HepG2 (cell line): ENCODE data around the gene RNASE8. TPM values are rescaled to one million over a fixed set of nuclear protein-coding genes. Genes with fewer than 3 reads are reported as not detected.

Experiments used
- CEBPG ChIP-seq: IDR thresholded peaks from 2 replicates; pipeline ENCODE4 v1.6.1; 2016
- DMAP1 ChIP-seq: IDR thresholded peaks from 2 replicates; pipeline ENCODE4 v1.6.1; 2016
- IKZF4 ChIP-seq: sonication (generic); formaldehyde crosslinking; IDR thresholded peaks from 2 replicates; pipeline ENCODE4 v1.5.1; 2020; ENCODE audit warnings: borderline replicate concordance, mild to moderate bottlenecking, low read depth, missing genetic modification reagents; ENCODE audit errors: not compliant biosample characterization
- KDM1A ChIP-seq: IDR thresholded peaks from 2 replicates; pipeline ENCODE4 v1.6.1; 2016; ENCODE audit warnings: missing compliant biosample characterization
- MAFF ChIP-seq: IDR thresholded peaks from 2 replicates; pipeline ENCODE4 v1.6.1; 2011; ENCODE audit warnings: low read depth, low read length, improper control_type of control experiment
- MAFG ChIP-seq: sonication (generic); formaldehyde crosslinking; IDR thresholded peaks from 2 replicates; pipeline ENCODE4 v1.5.1; 2020; ENCODE audit warnings: mild to moderate bottlenecking, missing genetic modification reagents
- MIER3 ChIP-seq: IDR thresholded peaks from 2 replicates; pipeline ENCODE4 v1.6.1; 2016; ENCODE audit warnings: missing compliant biosample characterization, borderline replicate concordance
- NAIF1 ChIP-seq: sonication (generic); formaldehyde crosslinking; IDR thresholded peaks from 2 replicates; pipeline ENCODE4 v1.5.0; 2020; ENCODE audit warnings: mild to moderate bottlenecking, missing genetic modification reagents, borderline replicate concordance
- SKI ChIP-seq: fragments of 450-650 bp; IDR thresholded peaks from one replicate; pipeline ENCODE4 v1.6.1; 2018; ENCODE audit warnings: mild to moderate bottlenecking; ENCODE audit not compliant: partially characterized antibody
- ZBTB20 ChIP-seq: sonication (generic); formaldehyde crosslinking; IDR thresholded peaks from 2 replicates; pipeline ENCODE4 v1.8.1; 2023; ENCODE audit warnings: missing genetic modification reagents, low read depth, mild to moderate bottlenecking, borderline replicate concordance
- ZNF350 ChIP-seq: sonication (generic); formaldehyde crosslinking; IDR thresholded peaks from 2 replicates; pipeline ENCODE4 v1.4.0; 2020; ENCODE audit warnings: mild to moderate bottlenecking, low read depth, missing genetic modification reagents, borderline replicate concordance
- ZNF484 ChIP-seq: sonication (generic); formaldehyde crosslinking; IDR thresholded peaks from 2 replicates; pipeline ENCODE4 v1.5.1; 2020; ENCODE audit warnings: mild to moderate bottlenecking, low read depth, missing genetic modification reagents, borderline replicate concordance
- ZNF552 ChIP-seq: sonication (generic); formaldehyde crosslinking; IDR thresholded peaks from 2 replicates; pipeline ENCODE4 v1.9.0; 2022; ENCODE audit warnings: missing genetic modification reagents, mild to moderate bottlenecking, borderline replicate concordance
- ZNF652 ChIP-seq: IDR thresholded peaks from 2 replicates; pipeline ENCODE4 v1.6.1; 2016; ENCODE audit warnings: low read depth, borderline replicate concordance
- polyA plus RNA-seq, 8 experiments: library from polyadenylated mRNA; depleted of rRNA in 3 of 8; stranded (reverse) in 7 of 8; unstranded in 1 of 8; fragments of >200 nt; fragmentation: Illumina TruSeq in 4 of 8; extraction: Trizol in 4 of 8; gene quantifications; 2 replicates each; pipeline versions ENCODE4 v1.2.1 to v1.2.3, GENCODE V29; 2011 to 2016; ENCODE audit warnings: low read depth in 4 of 8, missing spikeins in 1 of 8, mixed read lengths in 1 of 8; ENCODE audit not compliant: insufficient read depth in 1 of 8
- total RNA-seq, 5 experiments: library from RNA; depleted of rRNA; stranded (reverse); fragments of >200 nt; fragmentation: Illumina TruSeq; extraction: Trizol; gene quantifications; 2 replicates each; pipeline ENCODE4 v1.2.3, GENCODE V29; 2016; ENCODE audit warnings: low read depth in 1 of 5
- TF ChIP-seq, protein P1 (sequence below): IDR thresholded peaks from 2 replicates; pipeline ENCODE4 v1.6.1; 2012; ENCODE audit warnings: low read length, improper control_type of control experiment
- TF ChIP-seq, protein P2 (sequence below): sonication (generic); formaldehyde crosslinking; IDR thresholded peaks from 2 replicates; pipeline ENCODE4 v1.5.1; 2020; ENCODE audit warnings: mild to moderate bottlenecking, missing genetic modification reagents
- TF ChIP-seq, protein P3 (sequence below): sonication (generic); formaldehyde crosslinking; IDR thresholded peaks from 2 replicates; pipeline ENCODE4 v1.4.0; 2020; ENCODE audit warnings: low read depth, mild to moderate bottlenecking, missing genetic modification reagents
- TF ChIP-seq, protein P4 (sequence below): sonication (generic); formaldehyde crosslinking; IDR thresholded peaks from 2 replicates; pipeline ENCODE4 v1.5.1; 2020; ENCODE audit warnings: missing genetic modification reagents, mild to moderate bottlenecking, borderline replicate concordance

RNASE8 gene
- total and polyA plus RNA-seq, 2 of the 13 experiments (the other 11 are each of a cell fraction or from before 2014, with no cell fraction given), result not detected

DNA sequence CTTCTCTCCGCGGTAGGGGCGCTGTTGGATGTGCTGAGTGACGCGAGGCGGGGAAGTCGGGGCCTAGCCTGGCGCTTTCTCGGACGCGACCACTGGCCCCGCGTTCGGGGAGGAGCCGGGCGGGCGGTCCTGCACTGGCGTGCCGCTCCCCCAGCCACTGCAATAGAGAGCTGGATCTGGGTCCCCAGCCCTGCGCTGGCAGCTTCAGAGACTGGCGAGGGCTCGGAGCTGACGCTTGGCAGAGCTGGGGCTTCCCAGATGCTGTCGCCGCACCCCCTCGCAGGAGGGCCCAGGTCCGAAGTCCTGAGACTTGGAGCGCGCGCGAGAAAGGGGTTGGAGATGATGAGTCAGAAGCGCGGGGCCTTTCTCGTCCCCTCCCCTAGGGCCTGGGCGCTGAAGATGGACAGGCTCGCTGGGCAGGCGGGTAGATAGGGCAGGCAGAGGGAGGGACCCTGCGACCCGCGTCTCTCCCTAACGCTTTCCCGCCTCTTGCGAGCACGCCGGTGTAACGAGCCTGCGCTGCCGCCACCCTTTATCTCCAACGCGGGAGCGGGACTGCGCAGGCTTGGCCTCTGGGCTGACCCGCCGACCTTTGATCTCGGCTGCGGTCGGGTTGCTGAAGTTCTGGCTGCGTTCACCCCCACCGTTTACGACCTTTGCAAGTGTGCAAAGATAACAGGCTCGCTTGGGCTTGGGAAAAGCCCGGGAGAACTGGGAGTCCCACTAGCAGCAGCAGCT lies 46.3 kb downstream of the RNASE8 start (continued):
- TF ChIP-seq, protein P1, sequence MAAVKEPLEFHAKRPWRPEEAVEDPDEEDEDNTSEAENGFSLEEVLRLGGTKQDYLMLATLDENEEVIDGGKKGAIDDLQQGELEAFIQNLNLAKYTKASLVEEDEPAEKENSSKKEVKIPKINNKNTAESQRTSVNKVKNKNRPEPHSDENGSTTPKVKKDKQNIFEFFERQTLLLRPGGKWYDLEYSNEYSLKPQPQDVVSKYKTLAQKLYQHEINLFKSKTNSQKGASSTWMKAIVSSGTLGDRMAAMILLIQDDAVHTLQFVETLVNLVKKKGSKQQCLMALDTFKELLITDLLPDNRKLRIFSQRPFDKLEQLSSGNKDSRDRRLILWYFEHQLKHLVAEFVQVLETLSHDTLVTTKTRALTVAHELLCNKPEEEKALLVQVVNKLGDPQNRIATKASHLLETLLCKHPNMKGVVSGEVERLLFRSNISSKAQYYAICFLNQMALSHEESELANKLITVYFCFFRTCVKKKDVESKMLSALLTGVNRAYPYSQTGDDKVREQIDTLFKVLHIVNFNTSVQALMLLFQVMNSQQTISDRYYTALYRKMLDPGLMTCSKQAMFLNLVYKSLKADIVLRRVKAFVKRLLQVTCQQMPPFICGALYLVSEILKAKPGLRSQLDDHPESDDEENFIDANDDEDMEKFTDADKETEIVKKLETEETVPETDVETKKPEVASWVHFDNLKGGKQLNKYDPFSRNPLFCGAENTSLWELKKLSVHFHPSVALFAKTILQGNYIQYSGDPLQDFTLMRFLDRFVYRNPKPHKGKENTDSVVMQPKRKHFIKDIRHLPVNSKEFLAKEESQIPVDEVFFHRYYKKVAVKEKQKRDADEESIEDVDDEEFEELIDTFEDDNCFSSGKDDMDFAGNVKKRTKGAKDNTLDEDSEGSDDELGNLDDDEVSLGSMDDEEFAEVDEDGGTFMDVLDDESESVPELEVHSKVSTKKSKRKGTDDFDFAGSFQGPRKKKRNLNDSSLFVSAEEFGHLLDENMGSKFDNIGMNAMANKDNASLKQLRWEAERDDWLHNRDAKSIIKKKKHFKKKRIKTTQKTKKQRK, result no peak; the same call in 1 of the 2 replicates
- TF ChIP-seq ZNF350 (CRISPR knock-in tag) (peak; percentile 99; the same call in 1 of the 2 replicates), NAIF1 (CRISPR knock-in tag) (peak; percentile 96), ZBTB20 (CRISPR knock-in tag) (peak; percentile 22; the same call in 1 of the 2 replicates), SKI (peak; percentile 77), DMAP1 (CRISPR knock-in tag) (peak; percentile 99), IKZF4 (CRISPR knock-in tag) (peak; percentile 99), ZNF552 (CRISPR knock-in tag) (peak; percentile 97; the same call in 1 of the 2 replicates), KDM1A (CRISPR knock-in tag) (peak; percentile 57; the same call in 1 of the 2 replicates), MAFF (no peak), ZNF484 (CRISPR knock-in tag) (peak; percentile 97), MIER3 (CRISPR knock-in tag) (peak; percentile 91), MAFG (CRISPR knock-in tag) (peak; percentile 75), CEBPG (CRISPR knock-in tag) (peak; percentile 50), ZNF652 (CRISPR knock-in tag) (no peak; the same call in none of the 2 replicates)
- TF ChIP-seq, protein P2, sequence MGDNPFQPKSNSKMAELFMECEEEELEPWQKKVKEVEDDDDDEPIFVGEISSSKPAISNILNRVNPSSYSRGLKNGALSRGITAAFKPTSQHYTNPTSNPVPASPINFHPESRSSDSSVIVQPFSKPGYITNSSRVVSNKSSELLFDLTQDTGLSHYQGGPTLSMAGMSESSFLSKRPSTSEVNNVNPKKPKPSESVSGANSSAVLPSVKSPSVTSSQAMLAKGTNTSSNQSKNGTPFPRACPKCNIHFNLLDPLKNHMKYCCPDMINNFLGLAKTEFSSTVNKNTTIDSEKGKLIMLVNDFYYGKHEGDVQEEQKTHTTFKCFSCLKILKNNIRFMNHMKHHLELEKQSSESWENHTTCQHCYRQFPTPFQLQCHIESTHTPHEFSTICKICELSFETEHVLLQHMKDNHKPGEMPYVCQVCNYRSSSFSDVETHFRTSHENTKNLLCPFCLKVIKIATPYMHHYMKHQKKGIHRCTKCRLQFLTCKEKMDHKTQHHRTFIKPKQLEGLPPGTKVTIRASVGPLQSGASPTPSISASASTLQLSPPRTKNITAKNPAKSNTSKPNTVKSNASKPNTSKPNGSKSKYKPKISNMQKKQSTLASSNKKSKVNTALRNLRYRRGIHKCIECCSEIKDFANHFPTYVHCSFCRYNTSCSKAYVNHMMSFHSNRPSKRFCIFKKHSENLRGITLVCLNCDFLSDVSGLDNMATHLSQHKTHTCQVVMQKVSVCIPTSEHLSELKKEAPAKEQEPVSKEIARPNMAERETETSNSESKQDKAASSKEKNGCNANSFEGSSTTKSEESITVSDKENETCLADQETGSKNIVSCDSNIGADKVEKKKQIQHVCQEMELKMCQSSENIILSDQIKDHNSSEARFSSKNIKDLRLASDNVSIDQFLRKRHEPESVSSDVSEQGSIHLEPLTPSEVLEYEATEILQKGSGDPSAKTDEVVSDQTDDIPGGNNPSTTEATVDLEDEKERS (CRISPR knock-in tag), result peak; percentile 72; the same call in 1 of the 2 replicates
- TF ChIP-seq, protein P3, sequence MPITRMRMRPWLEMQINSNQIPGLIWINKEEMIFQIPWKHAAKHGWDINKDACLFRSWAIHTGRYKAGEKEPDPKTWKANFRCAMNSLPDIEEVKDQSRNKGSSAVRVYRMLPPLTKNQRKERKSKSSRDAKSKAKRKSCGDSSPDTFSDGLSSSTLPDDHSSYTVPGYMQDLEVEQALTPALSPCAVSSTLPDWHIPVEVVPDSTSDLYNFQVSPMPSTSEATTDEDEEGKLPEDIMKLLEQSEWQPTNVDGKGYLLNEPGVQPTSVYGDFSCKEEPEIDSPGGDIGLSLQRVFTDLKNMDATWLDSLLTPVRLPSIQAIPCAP (CRISPR knock-in tag), result 0 out of 2 replicates have a peak, but pooled peaks have one; percentile 16
- TF ChIP-seq, protein P4, sequence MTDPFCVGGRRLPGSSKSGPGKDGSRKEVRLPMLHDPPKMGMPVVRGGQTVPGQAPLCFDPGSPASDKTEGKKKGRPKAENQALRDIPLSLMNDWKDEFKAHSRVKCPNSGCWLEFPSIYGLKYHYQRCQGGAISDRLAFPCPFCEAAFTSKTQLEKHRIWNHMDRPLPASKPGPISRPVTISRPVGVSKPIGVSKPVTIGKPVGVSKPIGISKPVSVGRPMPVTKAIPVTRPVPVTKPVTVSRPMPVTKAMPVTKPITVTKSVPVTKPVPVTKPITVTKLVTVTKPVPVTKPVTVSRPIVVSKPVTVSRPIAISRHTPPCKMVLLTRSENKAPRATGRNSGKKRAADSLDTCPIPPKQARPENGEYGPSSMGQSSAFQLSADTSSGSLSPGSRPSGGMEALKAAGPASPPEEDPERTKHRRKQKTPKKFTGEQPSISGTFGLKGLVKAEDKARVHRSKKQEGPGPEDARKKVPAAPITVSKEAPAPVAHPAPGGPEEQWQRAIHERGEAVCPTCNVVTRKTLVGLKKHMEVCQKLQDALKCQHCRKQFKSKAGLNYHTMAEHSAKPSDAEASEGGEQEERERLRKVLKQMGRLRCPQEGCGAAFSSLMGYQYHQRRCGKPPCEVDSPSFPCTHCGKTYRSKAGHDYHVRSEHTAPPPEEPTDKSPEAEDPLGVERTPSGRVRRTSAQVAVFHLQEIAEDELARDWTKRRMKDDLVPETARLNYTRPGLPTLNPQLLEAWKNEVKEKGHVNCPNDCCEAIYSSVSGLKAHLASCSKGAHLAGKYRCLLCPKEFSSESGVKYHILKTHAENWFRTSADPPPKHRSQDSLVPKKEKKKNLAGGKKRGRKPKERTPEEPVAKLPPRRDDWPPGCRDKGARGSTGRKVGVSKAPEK (CRISPR knock-in tag), result peak; percentile 25; the same call in 1 of the 2 replicates
